ENCODE measurements around the gene NAA38. TPM values are rescaled to one million over a fixed set of nuclear protein-coding genes. Genes with fewer than 3 reads are reported as not detected.

NAA38 gene
- polyA plus RNA-seq, 1 donor (not counting 4 experiments of a cell fraction or from before 2014, with no cell fraction given): 70.9 TPM

DNA sequence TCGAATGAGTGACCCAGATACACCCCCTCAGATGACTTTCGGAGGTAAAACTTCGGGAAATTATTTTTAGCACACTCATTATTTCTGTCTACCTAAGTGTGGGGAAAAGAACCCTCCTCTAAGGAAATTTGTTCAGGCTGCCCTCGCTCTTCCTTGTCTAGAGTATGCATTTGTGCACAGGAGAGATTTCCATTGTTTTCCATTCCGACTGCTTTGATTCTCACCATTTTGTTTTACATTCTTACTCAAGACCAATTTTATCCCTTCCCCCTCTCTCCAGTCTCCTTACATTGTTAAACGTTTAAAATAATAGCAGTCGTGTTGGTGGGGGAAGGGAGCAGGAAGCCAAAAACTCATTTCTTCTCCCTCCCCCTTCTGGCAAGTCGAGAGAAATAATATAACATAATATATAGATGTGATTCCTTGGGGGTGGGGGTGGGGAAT is 29.7 kb upstream of the NAA38 start:
- H3K9me1 ChIP-seq (ENCODE audit: control insufficient read depth, extremely low read depth, insufficient read depth, low read length): no peaks in the 10 kb centered on the region
- peaks cover 11 to 23% of the 10 kb centered on the region in 2 experiments for H3K36me3 ChIP-seq (ENCODE audit: control insufficient read depth in 2 of 2, extremely low read depth in 1 of 2, insufficient read depth in 2 of 2, low read length in 2 of 2)
- peak overlapping the region; percentile 89 for H3K27ac ChIP-seq (ENCODE audit: control insufficient read depth, insufficient read depth, low read length)
- TF ChIP-seq, protein P1, sequence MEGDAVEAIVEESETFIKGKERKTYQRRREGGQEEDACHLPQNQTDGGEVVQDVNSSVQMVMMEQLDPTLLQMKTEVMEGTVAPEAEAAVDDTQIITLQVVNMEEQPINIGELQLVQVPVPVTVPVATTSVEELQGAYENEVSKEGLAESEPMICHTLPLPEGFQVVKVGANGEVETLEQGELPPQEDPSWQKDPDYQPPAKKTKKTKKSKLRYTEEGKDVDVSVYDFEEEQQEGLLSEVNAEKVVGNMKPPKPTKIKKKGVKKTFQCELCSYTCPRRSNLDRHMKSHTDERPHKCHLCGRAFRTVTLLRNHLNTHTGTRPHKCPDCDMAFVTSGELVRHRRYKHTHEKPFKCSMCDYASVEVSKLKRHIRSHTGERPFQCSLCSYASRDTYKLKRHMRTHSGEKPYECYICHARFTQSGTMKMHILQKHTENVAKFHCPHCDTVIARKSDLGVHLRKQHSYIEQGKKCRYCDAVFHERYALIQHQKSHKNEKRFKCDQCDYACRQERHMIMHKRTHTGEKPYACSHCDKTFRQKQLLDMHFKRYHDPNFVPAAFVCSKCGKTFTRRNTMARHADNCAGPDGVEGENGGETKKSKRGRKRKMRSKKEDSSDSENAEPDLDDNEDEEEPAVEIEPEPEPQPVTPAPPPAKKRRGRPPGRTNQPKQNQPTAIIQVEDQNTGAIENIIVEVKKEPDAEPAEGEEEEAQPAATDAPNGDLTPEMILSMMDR (optimal IDR thresholded peaks at IDR 0.05 in 1 of 3, IDR thresholded peaks at IDR 0.05 in 1 of 3, conservative IDR thresholded peaks at IDR 0.05 in 1 of 3; ENCODE audit: extremely low read depth in 1 of 3, insufficient read depth in 2 of 3, low read length in 3 of 3): no peak
- no peak for TF ChIP-seq EZH2 (IDR thresholded peaks at IDR 0.05; ENCODE audit: low read length)
- H3K79me2 ChIP-seq (ENCODE audit: control insufficient read depth, insufficient read depth, low read length): peaks cover 18% of the 10 kb centered on the region
- H3K4me1 ChIP-seq (ENCODE audit: control insufficient read depth, extremely low read depth, insufficient read depth, low read length): peaks cover 43% of the 10 kb centered on the region
- H2AFZ ChIP-seq (ENCODE audit: control insufficient read depth, low read length): peak overlapping the region; percentile 17
- no peaks in the 10 kb centered on the region for H4K20me1 ChIP-seq (ENCODE audit: control insufficient read depth, extremely low read depth, insufficient read depth, low read length)
- dilution Hi-C loops (cut with MboI; ENCODE audit: extremely low pct_ligation_motif_present, low sequenced_read_pairs): no loop called here
- H3K9me3 ChIP-seq (ENCODE audit: control insufficient read depth, low read depth, low read length): no peaks in the 10 kb centered on the region
- no peaks in the 10 kb centered on the region for H3K27me3 ChIP-seq (ENCODE audit: control insufficient read depth, extremely low read depth, insufficient read depth, low read length)
- peak overlapping the region; percentile 61 to 86 (median 76) for H3K4me3 ChIP-seq (ENCODE audit: control insufficient read depth in 2 of 3, extremely low read depth in 1 of 3, insufficient read depth in 2 of 3, low read depth in 1 of 3, low read length in 3 of 3)
- DNase-seq (ENCODE audit: low read depth, low spot score): peak; percentile 93
- no peak for FAIRE-seq
- peak overlapping the region; percentile 86 for H3K9ac ChIP-seq (ENCODE audit: control insufficient read depth, extremely low read depth, insufficient read depth, low read length)
- peak overlapping the region; percentile 88 for H3K4me2 ChIP-seq (ENCODE audit: control insufficient read depth, extremely low read depth, insufficient read depth, low read depth, low read length)

DNA sequence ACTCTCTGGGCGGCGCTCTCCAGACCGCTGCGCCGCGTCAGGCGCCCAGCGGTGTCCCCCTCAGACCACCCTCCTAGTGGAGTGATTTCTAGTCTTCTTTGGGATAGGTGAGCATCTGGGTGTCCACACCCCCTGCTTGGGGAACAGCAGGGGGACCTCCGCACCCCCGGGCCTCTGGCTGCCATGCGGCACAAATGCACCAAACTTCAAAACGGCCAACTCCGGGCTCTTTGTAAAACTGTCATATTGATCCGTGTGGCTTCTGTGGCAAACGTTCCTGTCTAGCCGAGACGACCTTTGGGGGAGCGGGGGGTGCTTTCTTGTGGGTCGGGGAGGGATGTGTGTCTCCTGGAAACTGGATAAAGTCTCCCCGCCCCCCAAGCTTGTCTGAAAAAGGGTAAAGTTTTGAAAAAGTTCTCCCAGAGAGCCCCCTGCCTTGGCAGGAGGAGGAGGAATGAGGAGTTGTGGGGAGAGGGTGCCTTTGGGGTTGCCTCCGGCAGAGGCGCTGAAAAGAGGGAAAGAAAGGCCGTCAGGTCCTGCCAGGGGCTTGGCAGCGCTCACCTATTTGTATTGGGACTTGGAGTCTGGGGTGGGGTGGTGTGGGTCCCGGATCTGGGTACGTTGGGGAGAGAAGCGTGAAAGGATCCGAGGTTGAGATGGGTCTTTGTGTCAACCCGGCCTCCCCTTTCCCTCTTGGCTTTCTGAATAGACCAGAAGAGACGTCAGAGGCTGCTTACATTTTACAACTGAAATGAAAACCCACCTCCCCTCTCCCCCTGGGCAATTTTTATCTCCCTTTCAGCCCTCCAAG is 29.1 kb upstream of the NAA38 start:
- no peak for FAIRE-seq
- peaks cover 46% of the 10 kb centered on the region for H3K4me1 ChIP-seq (ENCODE audit: control insufficient read depth, extremely low read depth, insufficient read depth, low read length)
- peak overlapping the region; percentile 86 for H3K9ac ChIP-seq (ENCODE audit: control insufficient read depth, extremely low read depth, insufficient read depth, low read length)
- H3K79me2 ChIP-seq (ENCODE audit: control insufficient read depth, insufficient read depth, low read length): peaks cover 18% of the 10 kb centered on the region
- TF ChIP-seq, protein P1 (optimal IDR thresholded peaks at IDR 0.05 in 1 of 3, IDR thresholded peaks at IDR 0.05 in 1 of 3, conservative IDR thresholded peaks at IDR 0.05 in 1 of 3; ENCODE audit: extremely low read depth in 1 of 3, insufficient read depth in 2 of 3, low read length in 3 of 3): peak in 1 of 3 experiments; percentile 11
- no peak for TF ChIP-seq EZH2 (IDR thresholded peaks at IDR 0.05; ENCODE audit: low read length)
- peak overlapping the region; percentile 89 for H3K27ac ChIP-seq (ENCODE audit: control insufficient read depth, insufficient read depth, low read length)
- H3K9me1 ChIP-seq (ENCODE audit: control insufficient read depth, extremely low read depth, insufficient read depth, low read length): no peaks in the 10 kb centered on the region
- peaks cover 11 to 19% of the 10 kb centered on the region in 2 experiments for H3K36me3 ChIP-seq (ENCODE audit: control insufficient read depth in 2 of 2, extremely low read depth in 1 of 2, insufficient read depth in 2 of 2, low read length in 2 of 2)
- dilution Hi-C loops (cut with MboI; ENCODE audit: extremely low pct_ligation_motif_present, low sequenced_read_pairs): no loop called here
- no peak for DNase-seq (ENCODE audit: low read depth, low spot score)
- H3K9me3 ChIP-seq (ENCODE audit: control insufficient read depth, low read depth, low read length): no peaks in the 10 kb centered on the region
- peak overlapping the region; percentile 88 for H3K4me2 ChIP-seq (ENCODE audit: control insufficient read depth, extremely low read depth, insufficient read depth, low read depth, low read length)
- peak overlapping the region; percentile 61 to 86 (median 76) for H3K4me3 ChIP-seq (ENCODE audit: control insufficient read depth in 2 of 3, extremely low read depth in 1 of 3, insufficient read depth in 2 of 3, low read depth in 1 of 3, low read length in 3 of 3)
- H4K20me1 ChIP-seq (ENCODE audit: control insufficient read depth, extremely low read depth, insufficient read depth, low read length): no peaks in the 10 kb centered on the region
- H3K27me3 ChIP-seq (ENCODE audit: control insufficient read depth, extremely low read depth, insufficient read depth, low read length): no peaks in the 10 kb centered on the region
- peak overlapping the region; percentile 17 for H2AFZ ChIP-seq (ENCODE audit: control insufficient read depth, low read length)
